ENCODE data around the gene CIDEB. TPM values are rescaled to one million over a fixed set of nuclear protein-coding genes. Genes with fewer than 3 reads are reported as not detected.

CIDEB gene
- polyA plus RNA-seq, 3 donors, result 36.4 to 126 (median 63.8) TPM

- Histone ChIP-seq H3K79me2 (ENCODE audit: insufficient read depth, low read length) (no peaks in the 10 kb centered on the region), H4K20me1 (ENCODE audit: insufficient read depth, low read length) (no peaks in the 10 kb centered on the region), H3K4me3 (replicated peaks in 1 of 3; ENCODE audit: low read depth in 2 of 3, low read length in 3 of 3) (no peak overlapping the region), H3K27ac (ENCODE audit: low read depth in 1 of 2, low read length in 2 of 2) (no peak overlapping the region), H3K4me2 (replicated peaks; ENCODE audit: extremely low read depth, low read length, poor library complexity, severe bottlenecking) (no peak overlapping the region), H3K9me3 (replicated peaks in 1 of 2; ENCODE audit: control insufficient read depth in 1 of 2, insufficient read depth in 1 of 2, low read length in 2 of 2) (no peaks in the 10 kb centered on the region), H3K4me1 (ENCODE audit: control insufficient read depth in 1 of 2, insufficient read depth in 2 of 2, low read length in 2 of 2) (peaks cover 40 to 45% of the 10 kb centered on the region in 2 donors), H3K27me3 (ENCODE audit: control insufficient read depth in 2 of 2, insufficient read depth in 2 of 2, low read length in 2 of 2) (no peaks in the 10 kb centered on the region), H3K36me3 (replicated peaks in 1 of 2; ENCODE audit: control insufficient read depth in 1 of 2, insufficient read depth in 2 of 2, low read length in 2 of 2) (no peaks in the 10 kb centered on the region), H2AFZ (ENCODE audit: insufficient read depth, low read depth, low read length, poor library complexity, severe bottlenecking) (no peak overlapping the region), H3K9ac (ENCODE audit: insufficient read depth, low read length, poor library complexity, severe bottlenecking) (no peak overlapping the region)
- intact Hi-C loops (cut with micrococcal nuclease), result no loop called here
- Mint-ChIP-seq H3K27ac (peak overlapping the region in 2 of 7 donors; percentile 38 to 76), H3K27me3 (ENCODE audit: low read depth in 3 of 3) (peaks cover 0 to 19% (median 3%) of the 10 kb centered on the region in 3 donors), H3K4me3 (no peak overlapping the region), H3K9me3 (peaks cover 0 to 4% (median 0%) of the 10 kb centered on the region in 7 donors), H3K4me1 (peaks cover 53% of the 10 kb centered on the region), H3K36me3 (peaks cover 0 to 4% of the 10 kb centered on the region in 2 donors)
- TF ChIP-seq CTCF (IDR thresholded peaks at IDR 0.05), result no peak
- DNase-seq, result no peak
- 46% methylated on average over 3 of the region's 5 CpGs for WGBS (ENCODE audit: insufficient coverage)
These were observed 17.3 kb upstream of the CIDEB start for GRCh38 chr14:24325041-24325530.

GRCh38 chr14:24324024-24324423 is 16.2 kb upstream of the CIDEB start:
- H3K4me3 ChIP-seq (replicated peaks in 1 of 3; ENCODE audit: low read depth in 2 of 3, low read length in 3 of 3), result no peak overlapping the region
- intact Hi-C loops (cut with micrococcal nuclease), result no loop called here
- H2AFZ ChIP-seq (ENCODE audit: insufficient read depth, low read depth, low read length, poor library complexity, severe bottlenecking), result no peak overlapping the region
- Mint-ChIP-seq H3K4me1 (peaks cover 51% of the 10 kb centered on the region), H3K27ac (no peak overlapping the region), H3K36me3 (peaks cover 0 to 1% of the 10 kb centered on the region in 2 donors), H3K27me3 (ENCODE audit: low read depth in 3 of 3) (peaks cover 2 to 14% (median 4%) of the 10 kb centered on the region in 3 donors), H3K9me3 (peaks cover 0 to 4% (median 0%) of the 10 kb centered on the region in 7 donors), H3K4me3 (no peak overlapping the region)
- H3K27ac ChIP-seq (ENCODE audit: low read depth in 1 of 2, low read length in 2 of 2), result no peak overlapping the region
- H3K4me1 ChIP-seq (ENCODE audit: control insufficient read depth in 1 of 2, insufficient read depth in 2 of 2, low read length in 2 of 2), result peaks cover 34 to 36% of the 10 kb centered on the region in 2 donors
- no peaks in the 10 kb centered on the region for H3K27me3 ChIP-seq (ENCODE audit: control insufficient read depth in 2 of 2, insufficient read depth in 2 of 2, low read length in 2 of 2)
- H3K79me2 ChIP-seq (ENCODE audit: insufficient read depth, low read length), result no peaks in the 10 kb centered on the region
- no peak for DNase-seq
- H4K20me1 ChIP-seq (ENCODE audit: insufficient read depth, low read length), result no peaks in the 10 kb centered on the region
- no peaks in the 10 kb centered on the region for H3K36me3 ChIP-seq (replicated peaks in 1 of 2; ENCODE audit: control insufficient read depth in 1 of 2, insufficient read depth in 2 of 2, low read length in 2 of 2)
- no peaks in the 10 kb centered on the region for H3K9me3 ChIP-seq (replicated peaks in 1 of 2; ENCODE audit: control insufficient read depth in 1 of 2, insufficient read depth in 1 of 2, low read length in 2 of 2)
- H3K9ac ChIP-seq (ENCODE audit: insufficient read depth, low read length, poor library complexity, severe bottlenecking), result no peak overlapping the region
- TF ChIP-seq CTCF (IDR thresholded peaks at IDR 0.05), result no peak
- H3K4me2 ChIP-seq (replicated peaks; ENCODE audit: extremely low read depth, low read length, poor library complexity, severe bottlenecking), result no peak overlapping the region
- 94% methylated on average over 4 of the region's 6 CpGs for WGBS (ENCODE audit: insufficient coverage)
